Hypothalamus (tissue), 51 donors: ENCODE measurements around the gene NDRG4.

Experiments
- DNase-seq, 51 donors: peaks; one replicate each; lab custom pipeline; 2025; lab: John Stamatoyannopoulos, UW

Gene NDRG4

GRCh38 chr16:58507963-58508670, 8.2 kb downstream of the NDRG4 start:
- no peak for DNase-seq

GRCh38 chr16:58508671-58509251, 8.8 kb downstream of the NDRG4 start:
- no peak for DNase-seq

GRCh38 chr16:58509256-58510096, 9.5 kb downstream of the NDRG4 start:
- DNase-seq, result no peak

- no peak for DNase-seq
Measured at GRCh38 chr16:58510097-58510775, 10.3 kb downstream of the NDRG4 start.

GRCh38 chr16:58510776-58511628, 11.1 kb downstream of the NDRG4 start:
- no peak for DNase-seq

GRCh38 chr16:58511933-58512815, 12.2 kb downstream of the NDRG4 start:
- peak in 38 of 51 donors; percentile 17 to 76 (median 50) for DNase-seq

GRCh38 chr16:58513874-58514273, 13.9 kb downstream of the NDRG4 start:
- DNase-seq, result no peak

GRCh38 chr16:58515125-58515870, 15.4 kb downstream of the NDRG4 start, which contains the start of gene SETD6:
Gene SETD6 (plus strand): TSS chr16:58515517. CDS start chr16:58515538, 21 bp downstream.
- peak in 50 of 51 donors; percentile 46 to 93 (median 81) for DNase-seq

GRCh38 chr16:58515871-58516767, 16.2 kb downstream of the NDRG4 start:
- peak in 1 of 51 donors; percentile 64 for DNase-seq

GRCh38 chr16:58516768-58517107, 16.8 kb downstream of the NDRG4 start:
- no peak for DNase-seq

- no peak for DNase-seq
Measured at GRCh38 chr16:58518083-58518979, 18.4 kb downstream of the NDRG4 start.

GRCh38 chr16:58518980-58519368, 19.0 kb downstream of the NDRG4 start:
- no peak for DNase-seq

GRCh38 chr16:58519707-58520106, 19.8 kb downstream of the NDRG4 start:
- DNase-seq, result no peak

- DNase-seq, result no peak
Measured at GRCh38 chr16:58530179-58530578, 30.2 kb downstream of the NDRG4 start.

- no peak for DNase-seq
Measured at GRCh38 chr16:58532414-58532813, 32.5 kb downstream of the NDRG4 start.
